Stimulated activated CD8-positive, alpha-beta memory T cell treated with anti-CD3 and anti-CD28 coated beads, Interleukin-15, amount 100 ng/mL, for 1 hour (primary cell): ENCODE measurements around the gene SLC4A1.
"Not testable (repeated sequence)": the region's sequence is repeated elsewhere in the genome, so short reads cannot be mapped to it uniquely, and the experiment has no call there.

Source experiments
- DNase-seq: peaks from one replicate; pipeline ENCODE4 v3.0.0-alpha.2; 2020; ENCODE audit warnings: low read depth

Gene SLC4A1

DNA sequence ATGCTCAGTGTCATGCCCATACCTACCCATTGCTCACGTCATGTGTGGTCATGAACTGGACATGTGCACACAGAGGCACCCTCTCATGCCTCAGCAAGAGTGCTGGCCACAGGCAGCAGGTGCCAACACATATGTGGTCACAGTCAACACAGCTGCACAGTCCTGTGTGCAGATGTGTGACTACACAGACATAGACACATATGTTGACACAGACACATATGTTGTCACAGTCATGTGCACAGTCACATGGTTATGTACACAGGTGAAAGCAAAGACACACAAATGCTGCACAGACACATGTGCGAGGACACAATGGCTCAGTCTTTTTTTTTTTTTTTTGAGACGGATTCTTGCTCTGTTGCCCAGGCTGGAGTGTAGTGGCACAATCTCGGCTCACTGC is 11.3 kb downstream of the SLC4A1 start:
- DNase-seq, result no peak

DNA sequence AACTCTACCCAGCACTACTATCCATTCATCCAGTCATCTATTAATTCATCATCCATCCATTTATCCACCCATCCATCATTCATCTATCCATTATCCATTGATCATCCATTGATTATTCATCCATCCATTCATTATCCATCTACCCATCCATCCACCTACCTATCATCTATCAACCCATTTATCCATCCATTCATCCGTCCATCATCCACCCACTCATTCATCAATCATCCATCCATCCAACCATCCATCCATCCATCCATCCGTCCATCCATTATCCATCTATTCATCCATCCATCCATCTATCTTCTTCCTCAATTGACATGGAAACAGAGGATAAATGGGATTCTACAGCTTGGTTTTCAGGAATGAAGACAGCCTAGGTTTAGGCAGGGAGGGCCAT is 12.0 kb downstream of the SLC4A1 start:
- no peak for DNase-seq

GRCh38 chr17:44254361-44255095 is 13.4 kb downstream of the SLC4A1 start:
- DNase-seq, result no peak

GRCh38 chr17:44253006-44253405 is 14.9 kb downstream of the SLC4A1 start:
- no peak for DNase-seq

- no peak for DNase-seq
These were observed 16.9 kb downstream of the SLC4A1 start for GRCh38 chr17:44251062-44251461.

GRCh38 chr17:44249501-44250246 is 18.3 kb downstream of the SLC4A1 start:
- no peak for DNase-seq

- DNase-seq, result no peak
These were observed 19.8 kb downstream of the SLC4A1 start for GRCh38 chr17:44247876-44248736.

DNA sequence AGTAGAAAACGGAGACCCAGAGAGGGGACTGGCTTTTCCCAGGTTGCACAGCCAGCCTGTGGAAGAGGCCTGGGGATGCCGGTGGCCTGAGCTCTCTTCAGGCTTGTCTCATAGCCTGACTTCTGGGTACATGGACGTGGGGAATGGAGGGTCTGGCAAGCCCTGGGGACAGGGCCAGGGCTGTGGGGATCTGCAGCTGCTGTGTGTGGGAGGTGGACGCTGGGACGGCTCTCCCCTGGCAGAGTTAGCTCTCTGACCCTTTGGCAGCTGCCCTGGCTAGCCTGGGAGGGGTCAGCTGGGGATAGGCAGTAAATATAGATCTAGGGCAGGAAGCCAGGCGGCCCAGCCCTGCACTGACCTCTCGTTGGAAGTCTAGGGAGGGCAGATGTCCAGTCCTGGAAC is 20.5 kb downstream of the SLC4A1 start:
- DNase-seq, result no peak

GRCh38 chr17:44241106-44241624 is 26.8 kb downstream of the SLC4A1 start:
- DNase-seq, result no peak

- not testable (repeated sequence) for DNase-seq
These were observed 30.0 kb downstream of the SLC4A1 start for GRCh38 chr17:44237886-44238285.

- DNase-seq, result no peak
These were observed 31.4 kb downstream of the SLC4A1 start for GRCh38 chr17:44236444-44236991.

- no peak for DNase-seq
These were observed 32.4 kb downstream of the SLC4A1 start for GRCh38 chr17:44235583-44235936.

- DNase-seq, result no peak
These were observed 34.4 kb downstream of the SLC4A1 start for GRCh38 chr17:44233582-44233981.

GRCh38 chr17:44232061-44232460 is 35.9 kb downstream of the SLC4A1 start:
- DNase-seq, result no peak

- DNase-seq, result no peak
These were observed 37.8 kb downstream of the SLC4A1 start for GRCh38 chr17:44230140-44230539.

DNA sequence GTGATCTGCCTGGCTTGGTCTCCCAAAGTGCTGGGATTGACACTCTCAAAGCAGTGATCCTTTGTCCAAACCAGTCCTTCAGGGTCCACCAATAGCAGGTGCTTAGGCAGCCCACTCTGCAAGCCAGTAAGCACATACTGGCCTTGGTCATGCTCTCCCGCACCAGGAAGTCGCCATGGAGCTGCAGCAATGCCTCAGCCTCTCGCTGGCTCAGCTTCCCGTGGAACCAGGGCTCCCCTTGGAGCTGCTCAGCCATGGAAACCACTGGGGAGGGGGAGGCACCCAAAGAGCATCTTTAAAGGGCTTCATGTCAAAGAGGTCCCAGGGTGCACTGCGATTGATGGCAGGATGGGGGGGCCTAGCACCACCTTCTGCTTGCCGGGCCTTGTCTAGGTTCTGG is 38.8 kb downstream of the SLC4A1 start:
- DNase-seq, result no peak

DNA sequence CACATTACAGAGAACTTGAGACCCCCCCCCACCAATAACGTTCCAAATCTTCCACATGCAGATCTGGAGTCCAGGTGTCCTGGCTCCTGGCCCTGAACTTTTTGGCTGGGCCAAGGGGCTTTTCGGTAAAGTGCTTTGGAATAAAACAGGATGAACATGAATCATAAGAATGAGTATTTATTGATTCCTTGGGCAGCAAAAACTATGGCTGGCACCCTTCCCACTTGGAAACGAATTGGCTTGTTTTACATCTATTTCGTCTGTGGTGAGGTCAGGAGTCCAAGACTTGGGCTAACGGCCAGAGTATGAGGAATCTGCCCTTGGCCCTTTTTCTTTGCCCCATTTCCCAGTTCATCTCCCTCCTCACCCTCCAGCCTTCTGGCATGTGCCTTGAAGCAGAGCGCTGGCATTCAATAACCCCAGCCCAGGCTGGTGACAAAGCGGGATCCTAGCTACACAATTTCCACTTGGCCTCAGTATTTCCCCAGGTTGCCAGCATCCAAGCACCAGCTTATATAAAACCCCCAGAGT is 44.3 kb downstream of the SLC4A1 start:
- no peak for DNase-seq

- no peak for DNase-seq
These were observed 45.6 kb downstream of the SLC4A1 start for GRCh38 chr17:44222112-44222869.

DNA sequence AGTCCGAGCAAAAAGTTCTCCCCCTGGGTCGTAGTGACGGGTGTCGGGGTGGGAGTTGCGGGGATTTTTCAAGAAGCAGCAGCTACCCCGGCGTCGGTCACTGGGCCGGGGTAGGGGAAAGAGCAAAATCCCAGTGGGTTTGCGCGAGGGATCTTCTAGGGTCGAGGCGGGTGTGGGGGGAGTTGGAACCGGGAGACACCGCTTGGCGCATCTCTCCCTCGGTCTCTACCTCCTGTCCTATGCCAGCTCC is 46.1 kb downstream of the SLC4A1 start:
- no peak for DNase-seq

- DNase-seq, result no peak
These were observed 46.7 kb downstream of the SLC4A1 start for GRCh38 chr17:44221084-44221861.
